GM21576 (cell line): ENCODE measurements around the gene KCNH8.
"Not testable (repeated sequence)": the region's sequence is repeated elsewhere in the genome, so short reads cannot be mapped to it uniquely, and the experiment has no call there.

Experiments used
- ATAC-seq: cut with Tn5 transposase; IDR thresholded peaks from one replicate; pipeline ENCODE4 v1.9.1; 2021; ENCODE audit warnings: mild to moderate bottlenecking, moderate library complexity; ENCODE audit not compliant: unreplicated experiment

KCNH8 gene

GRCh38 chr3:19147905-19148767 is at the start of gene KCNH8:
KCNH8 (plus strand) TSS chr3:19148510; CDS start chr3:19148720, 210 bp downstream.
- ATAC-seq, result no peak

GRCh38 chr3:19102654-19103290 is 45.5 kb upstream of the KCNH8 start:
- ATAC-seq, result not testable (repeated sequence)

GRCh38 chr3:19103510-19103909 is 44.8 kb upstream of the KCNH8 start:
- no peak for ATAC-seq

GRCh38 chr3:19104459-19104858 is 43.9 kb upstream of the KCNH8 start:
- ATAC-seq, result no peak

- no peak for ATAC-seq
Measured at GRCh38 chr3:19105826-19106225, 42.5 kb upstream of the KCNH8 start.

- no peak for ATAC-seq
Measured at GRCh38 chr3:19106307-19106706, 42.0 kb upstream of the KCNH8 start.

GRCh38 chr3:19107719-19108118 is 40.6 kb upstream of the KCNH8 start:
- ATAC-seq, result no peak

GRCh38 chr3:19110335-19110895 is 37.9 kb upstream of the KCNH8 start:
- no peak for ATAC-seq

GRCh38 chr3:19114461-19114860 is 33.8 kb upstream of the KCNH8 start:
- no peak for ATAC-seq

- ATAC-seq, result no peak
Measured at GRCh38 chr3:19116239-19116638, 32.1 kb upstream of the KCNH8 start.

GRCh38 chr3:19124752-19125151 is 23.6 kb upstream of the KCNH8 start:
- no peak for ATAC-seq

- no peak for ATAC-seq
Measured at GRCh38 chr3:19139863-19140262, 8.4 kb upstream of the KCNH8 start.

- peak; percentile 66 for ATAC-seq
Measured at GRCh38 chr3:19146685-19147650, 1.3 kb upstream of the KCNH8 start.

GRCh38 chr3:19148768-19149091 is 420 bp downstream of the KCNH8 start:
- no peak for ATAC-seq

- ATAC-seq, result no peak
Measured at GRCh38 chr3:19149368-19149767, 1.1 kb downstream of the KCNH8 start.

- ATAC-seq, result no peak
Measured at GRCh38 chr3:19151171-19151570, 2.9 kb downstream of the KCNH8 start.

- no peak for ATAC-seq
Measured at GRCh38 chr3:19154693-19155250, 6.5 kb downstream of the KCNH8 start.

GRCh38 chr3:19155375-19155774 is 7.1 kb downstream of the KCNH8 start:
- ATAC-seq, result no peak

- no peak for ATAC-seq
Measured at GRCh38 chr3:19159966-19160635, 11.8 kb downstream of the KCNH8 start.

GRCh38 chr3:19165654-19166053 is 17.3 kb downstream of the KCNH8 start:
- no peak for ATAC-seq
